Hepatocyte (in vitro differentiated cells): ENCODE measurements around the gene OSBPL2. TPM values are rescaled to one million over a fixed set of nuclear protein-coding genes. Genes with fewer than 3 reads are reported as not detected.

Source experiments
- DNase-seq: peaks from one replicate; pipeline ENCODE4 v3.0.0-alpha.2; 2016; ENCODE audit warnings: low spot score
- H2AFZ ChIP-seq: fragments of 200-600 bp; sonication (generic); 2 replicates; pipeline ENCODE4 v1.6.0; 2016; ENCODE audit warnings: antibody characterized with exemption, mild to moderate bottlenecking
- H3K27ac ChIP-seq: fragments of 200-600 bp; sonication (generic); 2 replicates; pipeline ENCODE4 v1.5.1; 2016; ENCODE audit warnings: mild to moderate bottlenecking
- H3K27me3 ChIP-seq: fragments of 200-600 bp; sonication (generic); 2 replicates; pipeline ENCODE4 v1.6.1; 2016
- H3K36me3 ChIP-seq: fragments of 200-600 bp; sonication (generic); replicated peaks from 2 replicates; pipeline ENCODE4 v1.5.1; 2016; ENCODE audit warnings: low read depth; ENCODE audit not compliant: insufficient read depth
- H3K4me1 ChIP-seq: fragments of 200-600 bp; sonication (generic); 2 replicates; pipeline ENCODE4 v1.5.1; 2016; ENCODE audit warnings: mild to moderate bottlenecking, moderate library complexity; ENCODE audit not compliant: insufficient read depth
- H3K4me2 ChIP-seq: fragments of 200-600 bp; sonication (generic); 2 replicates; pipeline ENCODE4 v1.6.0; 2016
- H3K4me3 ChIP-seq: fragments of 200-600 bp; sonication (generic); 2 replicates; pipeline ENCODE4 v1.5.1; 2016; ENCODE audit warnings: mild to moderate bottlenecking
- H3K79me2 ChIP-seq: fragments of 200-600 bp; sonication (generic); 2 replicates; pipeline ENCODE4 v1.6.0; 2017; ENCODE audit warnings: mild to moderate bottlenecking
- H3K9me2 ChIP-seq: fragments of 200-600 bp; sonication (generic); replicated peaks from 2 replicates; pipeline ENCODE4 v1.6.0; 2017; ENCODE audit warnings: mild to moderate bottlenecking; ENCODE audit not compliant: insufficient read depth
- H3K9me3 ChIP-seq: fragments of 200-600 bp; sonication (generic); 2 replicates; pipeline ENCODE4 v1.5.1; 2016; ENCODE audit warnings: low read depth, mild to moderate bottlenecking
- H4K20me1 ChIP-seq: fragments of 200-600 bp; sonication (generic); 2 replicates; pipeline ENCODE4 v1.6.0; 2016; ENCODE audit warnings: mild to moderate bottlenecking; ENCODE audit not compliant: insufficient read depth, poor library complexity, severe bottlenecking
- EZH2 ChIP-seq: fragments of 200-600 bp; sonication (generic); IDR thresholded peaks from 2 replicates; pipeline ENCODE4 v1.6.1; 2016; ENCODE audit warnings: antibody characterized with exemption, mild to moderate bottlenecking, borderline replicate concordance
- EZH2phosphoT487 ChIP-seq: fragments of 200-600 bp; sonication (generic); IDR thresholded peaks from one replicate; pipeline ENCODE4 v1.6.1; 2018; ENCODE audit warnings: antibody characterized with exemption, mild to moderate bottlenecking, low read depth, moderate library complexity; ENCODE audit not compliant: unreplicated experiment, severe bottlenecking
- WGBS: methylation state at CpG from one replicate; pipeline ENCODE4 v1.1.6; 2016; ENCODE audit warnings: low lambda C conversion rate; ENCODE audit errors: missing lambda C conversion rate; 5-methylcytosine and 5-hydroxymethylcytosine counted together
- polyA plus RNA-seq: library from polyadenylated mRNA; unstranded; fragments of >200 nt; fragmentation: Nextera tagmentation; extraction: Ambion mirVana; gene quantifications from 2 replicates; pipeline ENCODE4 v1.2.1, GENCODE V29; 2016
- total RNA-seq: library from RNA; depleted of rRNA; stranded (reverse); fragments of >200 nt; gene quantifications from 2 replicates; pipeline ENCODE4 v1.2.3, GENCODE V29; 2014
- TF ChIP-seq, protein P1 (sequence below): fragments of 200-600 bp; sonication (generic); IDR thresholded peaks from 2 replicates; pipeline ENCODE4 v1.5.1; 2016; ENCODE audit warnings: antibody characterized with exemption, mild to moderate bottlenecking; ENCODE audit not compliant: poor library complexity

The OSBPL2 gene
- total and polyA plus RNA-seq, 2 experiments from 2014 or later: 40.5 to 45.9 TPM

DNA sequence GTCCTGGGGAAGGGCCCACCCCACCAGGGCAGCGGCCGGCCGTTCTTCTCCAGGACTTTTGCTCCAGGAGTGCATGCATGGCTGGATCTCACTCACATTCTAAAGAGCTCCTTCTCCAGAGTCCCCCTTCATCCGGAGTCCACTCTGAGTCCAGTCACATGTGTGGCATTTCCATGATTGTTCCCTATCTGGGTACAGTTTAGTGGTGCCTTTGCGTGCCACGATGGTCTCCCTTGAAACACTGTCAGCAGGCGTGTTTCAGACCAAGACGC lies 20.9 kb downstream of the OSBPL2 start:
- Histone ChIP-seq H4K20me1 (peaks cover 48% of the 10 kb centered on the region), H3K36me3 (no peaks in the 10 kb centered on the region)

DNA sequence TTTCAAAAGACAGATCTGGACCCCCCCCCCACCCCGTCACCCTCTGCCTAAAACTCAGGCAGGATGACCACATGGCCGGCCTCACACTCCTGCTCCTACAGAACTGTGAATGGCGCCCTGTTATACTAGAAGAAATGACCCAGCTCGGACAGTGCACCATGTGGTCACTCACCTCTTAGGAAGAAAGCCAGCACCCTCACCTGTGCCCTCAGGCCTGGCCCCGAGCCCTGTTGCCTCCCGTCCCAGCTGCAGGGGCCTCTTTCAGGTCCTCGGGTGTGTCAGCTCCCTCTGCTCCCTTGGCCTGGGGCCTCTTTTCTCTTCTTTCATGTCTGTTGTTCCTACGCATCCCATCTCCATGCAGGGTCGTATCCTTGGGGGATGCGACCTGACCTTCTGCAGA lies 23.7 kb downstream of the OSBPL2 start:
- H3K79me2 ChIP-seq: peaks cover 30% of the 10 kb centered on the region
- TF ChIP-seq EZH2: no peak
- TF ChIP-seq, protein P1, sequence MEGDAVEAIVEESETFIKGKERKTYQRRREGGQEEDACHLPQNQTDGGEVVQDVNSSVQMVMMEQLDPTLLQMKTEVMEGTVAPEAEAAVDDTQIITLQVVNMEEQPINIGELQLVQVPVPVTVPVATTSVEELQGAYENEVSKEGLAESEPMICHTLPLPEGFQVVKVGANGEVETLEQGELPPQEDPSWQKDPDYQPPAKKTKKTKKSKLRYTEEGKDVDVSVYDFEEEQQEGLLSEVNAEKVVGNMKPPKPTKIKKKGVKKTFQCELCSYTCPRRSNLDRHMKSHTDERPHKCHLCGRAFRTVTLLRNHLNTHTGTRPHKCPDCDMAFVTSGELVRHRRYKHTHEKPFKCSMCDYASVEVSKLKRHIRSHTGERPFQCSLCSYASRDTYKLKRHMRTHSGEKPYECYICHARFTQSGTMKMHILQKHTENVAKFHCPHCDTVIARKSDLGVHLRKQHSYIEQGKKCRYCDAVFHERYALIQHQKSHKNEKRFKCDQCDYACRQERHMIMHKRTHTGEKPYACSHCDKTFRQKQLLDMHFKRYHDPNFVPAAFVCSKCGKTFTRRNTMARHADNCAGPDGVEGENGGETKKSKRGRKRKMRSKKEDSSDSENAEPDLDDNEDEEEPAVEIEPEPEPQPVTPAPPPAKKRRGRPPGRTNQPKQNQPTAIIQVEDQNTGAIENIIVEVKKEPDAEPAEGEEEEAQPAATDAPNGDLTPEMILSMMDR: no peak
- no peak for TF ChIP-seq EZH2phosphoT487
- no peaks in the 10 kb centered on the region for H3K9me3 ChIP-seq
- no peak overlapping the region for H2AFZ ChIP-seq
- H3K4me3 ChIP-seq: no peak overlapping the region
- no peak overlapping the region for H3K27ac ChIP-seq
- no peak overlapping the region for H3K4me2 ChIP-seq
- WGBS: 96% methylated on average over 10 of the region's 10 CpGs
- no peaks in the 10 kb centered on the region for H3K27me3 ChIP-seq
- no peaks in the 10 kb centered on the region for H3K4me1 ChIP-seq
- H4K20me1 ChIP-seq: peaks cover 25% of the 10 kb centered on the region
- DNase-seq: no peak
- no peaks in the 10 kb centered on the region for H3K9me2 ChIP-seq
- no peaks in the 10 kb centered on the region for H3K36me3 ChIP-seq

More for the DNA sequence above, 20.9 kb downstream of the OSBPL2 start:
- no peak overlapping the region for H3K4me3 ChIP-seq
- no peaks in the 10 kb centered on the region for H3K9me3 ChIP-seq
- 98% methylated on average over 8 of the region's 8 CpGs for WGBS
- no peak overlapping the region for H3K4me2 ChIP-seq
- no peaks in the 10 kb centered on the region for H3K9me2 ChIP-seq
- peaks cover 50% of the 10 kb centered on the region for H3K79me2 ChIP-seq
- no peak overlapping the region for H3K27ac ChIP-seq
- no peak overlapping the region for H2AFZ ChIP-seq
- H3K4me1 ChIP-seq: no peaks in the 10 kb centered on the region
- TF ChIP-seq, protein P1: no peak
- TF ChIP-seq EZH2 (no peak), EZH2phosphoT487 (no peak)
- no peak for DNase-seq
- H3K27me3 ChIP-seq: no peaks in the 10 kb centered on the region

DNA sequence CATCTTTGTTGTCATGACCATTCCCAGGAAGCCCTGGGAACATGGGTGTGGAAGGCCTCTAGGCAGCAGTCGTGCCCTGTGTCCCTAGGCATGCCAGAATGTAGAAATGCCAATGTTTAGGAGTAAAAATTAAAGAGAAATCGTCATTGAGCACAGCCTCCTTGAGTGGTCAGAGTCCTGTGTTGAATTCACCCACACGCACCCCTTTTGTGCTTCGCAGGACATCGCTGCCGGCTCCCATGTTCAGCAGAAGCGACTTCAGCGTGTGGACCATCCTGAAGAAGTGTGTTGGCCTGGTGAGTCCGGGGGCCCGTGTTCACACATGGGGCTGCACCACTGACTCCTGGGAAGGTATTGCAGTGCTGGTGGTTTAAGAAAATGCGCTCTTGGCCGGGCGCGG lies 25.1 kb downstream of the OSBPL2 start:
- peaks cover 19% of the 10 kb centered on the region for H4K20me1 ChIP-seq
- no peaks in the 10 kb centered on the region for H3K27me3 ChIP-seq
- over 99% methylated on average over 14 of the region's 14 CpGs for WGBS
- H2AFZ ChIP-seq: no peak overlapping the region
- H3K4me1 ChIP-seq: no peaks in the 10 kb centered on the region
- H3K9me2 ChIP-seq: no peaks in the 10 kb centered on the region
- H3K4me3 ChIP-seq: no peak overlapping the region
- no peak for DNase-seq
- no peaks in the 10 kb centered on the region for H3K9me3 ChIP-seq
- no peak overlapping the region for H3K4me2 ChIP-seq
- H3K36me3 ChIP-seq: no peaks in the 10 kb centered on the region
- TF ChIP-seq, protein P1: no peak
- TF ChIP-seq EZH2phosphoT487 (no peak), EZH2 (no peak)
- no peak overlapping the region for H3K27ac ChIP-seq
- H3K79me2 ChIP-seq: peaks cover 21% of the 10 kb centered on the region

DNA sequence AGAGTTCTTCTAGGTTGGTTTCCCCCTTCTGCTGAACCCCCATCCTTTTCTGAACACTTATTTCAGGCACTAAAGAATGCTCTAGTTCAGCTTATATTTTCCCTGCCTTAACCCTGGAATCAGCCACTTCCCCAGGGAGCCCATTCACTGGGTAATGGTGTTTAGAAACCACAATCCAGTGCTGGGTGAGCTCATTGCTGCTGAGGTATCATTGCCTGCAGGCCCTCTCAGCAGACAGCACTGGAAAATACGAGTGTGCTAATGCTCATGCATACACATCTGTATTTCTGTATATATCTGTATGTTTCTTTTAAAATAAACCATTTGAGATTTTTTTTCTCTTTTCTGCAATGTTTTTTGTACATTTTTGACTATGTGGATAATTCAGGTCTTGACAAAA lies 27.0 kb downstream of the OSBPL2 start:
- peaks cover 8% of the 10 kb centered on the region for H3K79me2 ChIP-seq
- H3K27me3 ChIP-seq: no peaks in the 10 kb centered on the region
- 96% methylated on average over 1 of the region's 1 CpG for WGBS
- no peaks in the 10 kb centered on the region for H3K9me2 ChIP-seq
- H3K9me3 ChIP-seq: no peaks in the 10 kb centered on the region
- peaks cover 9% of the 10 kb centered on the region for H4K20me1 ChIP-seq
- no peak overlapping the region for H2AFZ ChIP-seq
- no peaks in the 10 kb centered on the region for H3K36me3 ChIP-seq
- H3K4me1 ChIP-seq: no peaks in the 10 kb centered on the region
- TF ChIP-seq EZH2phosphoT487 (no peak), EZH2 (no peak)
- TF ChIP-seq, protein P1: no peak
- no peak for DNase-seq
- no peak overlapping the region for H3K4me3 ChIP-seq
- no peak overlapping the region for H3K27ac ChIP-seq
- no peak overlapping the region for H3K4me2 ChIP-seq
